ENCODE measurements around the gene CDC7. TPM values are rescaled to one million over a fixed set of nuclear protein-coding genes. Genes with fewer than 3 reads are reported as not detected.

CDC7 gene
- polyA plus RNA-seq, 1 of the 3 experiments (the other 2 are of a cell fraction), result 2.6 TPM

- ChIA-PET POLR2A (no interaction called here), CTCF (no interaction called here)
- H3K36me3 ChIP-seq (replicated peaks in 1 of 2; ENCODE audit: control insufficient read depth in 1 of 2, insufficient read depth in 2 of 2, low read length in 1 of 2), result no peaks in the 10 kb centered on the region
These were observed 51.9 kb downstream of the CDC7 start for GRCh38 chr1:91552596-91552995.

GRCh38 chr1:91553177-91553591, 52.5 kb downstream of the CDC7 start:
- no peak for DNase-seq
- no peaks in the 10 kb centered on the region for H3K36me3 ChIP-seq (replicated peaks in 1 of 2; ENCODE audit: control insufficient read depth in 1 of 2, insufficient read depth in 2 of 2, low read length in 1 of 2)
- no peak overlapping the region for H3K9ac ChIP-seq
- H3K4me2 ChIP-seq, result no peak overlapping the region
- H2AFZ ChIP-seq (ENCODE audit: low read depth), result no peak overlapping the region
- no peaks in the 10 kb centered on the region; the same call in 1 of the 2 replicates for H3K27me3 ChIP-seq (ENCODE audit: insufficient read depth)
- H3K4me3 ChIP-seq (ENCODE audit: low read depth in 2 of 2, low read length in 1 of 2), result no peak overlapping the region
- 17% methylated on average over 3 of the region's 3 CpGs for WGBS (ENCODE audit: low lambda C conversion rate)
- no peaks in the 10 kb centered on the region for H3K9me3 ChIP-seq
- CTCF ChIA-PET, result no interaction called here
- POLR2A ChIA-PET, result no interaction called here
- no peaks in the 10 kb centered on the region for H3K9me2 ChIP-seq
- H3K27ac ChIP-seq (ENCODE audit: low read depth in 2 of 2, low read length in 1 of 2), result no peak overlapping the region
- H4K20me1 ChIP-seq (ENCODE audit: insufficient read depth), result no peaks in the 10 kb centered on the region
- H3K4me1 ChIP-seq (ENCODE audit: control insufficient read depth in 1 of 2, insufficient read depth in 2 of 2, low read depth in 1 of 2, low read length in 1 of 2), result peaks cover 0 to 10% of the 10 kb centered on the region in 2 experiments; a peak in 1 of 4 replicates
- no peaks in the 10 kb centered on the region for H3K79me2 ChIP-seq (ENCODE audit: insufficient read depth)
- H3F3A ChIP-seq (replicated peaks; ENCODE audit: insufficient read depth), result no peaks in the 10 kb centered on the region
- TF ChIP-seq ELF1 (IDR thresholded peaks at IDR 0.05) (no peak), GATA2 (CRISPR knock-in tag; IDR thresholded peaks at IDR 0.05) (no peak), CHD2 (IDR thresholded peaks at IDR 0.05; ENCODE audit: low read length, partially characterized antibody) (no peak), FOXJ3 (CRISPR knock-in tag; IDR thresholded peaks at IDR 0.05) (no peak), SMC3 (IDR thresholded peaks at IDR 0.05; ENCODE audit: low read depth, low read length) (no peak), MXI1 (IDR thresholded peaks at IDR 0.05; ENCODE audit: low read depth, low read length) (no peak), RAD21 (IDR thresholded peaks at IDR 0.05; ENCODE audit: low read length) (no peak), RXRA (IDR thresholded peaks at IDR 0.05; ENCODE audit: borderline replicate concordance, low read depth) (no peak), USF1 (IDR thresholded peaks at IDR 0.05; ENCODE audit: borderline replicate concordance, low read depth) (no peak), PBX3 (IDR thresholded peaks at IDR 0.05) (no peak), YY1 (IDR thresholded peaks at IDR 0.05; ENCODE audit: low read depth) (no peak), FOXM1 (IDR thresholded peaks at IDR 0.05; ENCODE audit: low read depth) (no peak), GABPA (IDR thresholded peaks at IDR 0.05; ENCODE audit: low read depth) (no peak)

More at GRCh38 chr1:91552596-91552995, 51.9 kb downstream of the CDC7 start:
- Histone ChIP-seq H4K20me1 (ENCODE audit: insufficient read depth) (no peaks in the 10 kb centered on the region), H3K9ac (no peak overlapping the region), H2AFZ (ENCODE audit: low read depth) (no peak overlapping the region), H3K9me3 (no peaks in the 10 kb centered on the region), H3K9me2 (no peaks in the 10 kb centered on the region), H3F3A (replicated peaks; ENCODE audit: insufficient read depth) (no peaks in the 10 kb centered on the region), H3K79me2 (ENCODE audit: insufficient read depth) (no peaks in the 10 kb centered on the region), H3K4me1 (ENCODE audit: control insufficient read depth in 1 of 2, insufficient read depth in 2 of 2, low read depth in 1 of 2, low read length in 1 of 2) (peaks cover 0 to 10% of the 10 kb centered on the region in 2 experiments; a peak in 1 of 4 replicates), H3K4me2 (no peak overlapping the region), H3K27ac (ENCODE audit: low read depth in 2 of 2, low read length in 1 of 2) (no peak overlapping the region), H3K4me3 (ENCODE audit: low read depth in 2 of 2, low read length in 1 of 2) (no peak overlapping the region), H3K27me3 (ENCODE audit: insufficient read depth) (no peaks in the 10 kb centered on the region; the same call in 1 of the 2 replicates)
- DNase-seq, result no peak
- WGBS (ENCODE audit: low lambda C conversion rate), result 11% methylated on average over 2 of the region's 2 CpGs
- no peak for TF ChIP-seq POLR2AphosphoS5 (IDR thresholded peaks at IDR 0.05; ENCODE audit: low read depth, low read length)
- TF ChIP-seq TCF12 (IDR thresholded peaks at IDR 0.05), result no peak
- TF ChIP-seq RFX5 (IDR thresholded peaks at IDR 0.05; ENCODE audit: low read length), result no peak
- TF ChIP-seq IRF3 (IDR thresholded peaks at IDR 0.05; ENCODE audit: low read depth, low read length), result no peak
- no peak for TF ChIP-seq FOSL2 (IDR thresholded peaks at IDR 0.05; ENCODE audit: borderline replicate concordance, low read depth)
- TF ChIP-seq RXRA (IDR thresholded peaks at IDR 0.05; ENCODE audit: borderline replicate concordance, low read depth), result no peak
- no peak for TF ChIP-seq REST (IDR thresholded peaks at IDR 0.05; ENCODE audit: low read depth, low read length)
- TF ChIP-seq JUND (IDR thresholded peaks at IDR 0.05), result no peak
- no peak for TF ChIP-seq GABPA (IDR thresholded peaks at IDR 0.05; ENCODE audit: low read depth)

Data from SK-N-SH (cell line).